H1 (cell line): ENCODE data around the gene TTC36. TPM values are rescaled to one million over a fixed set of nuclear protein-coding genes. Genes with fewer than 3 reads are reported as not detected.

Experiments
- CTCF ChIA-PET: fragments of 300-600 bp; sonication (Branson Sonifier 250); formaldehyde crosslinking; loops from one replicate; lab custom pipeline; 2021; ENCODE audit not compliant: partially characterized antibody; lab: Charles Lee
- POLR2A ChIA-PET: fragments of 300-600 bp; sonication (Branson Sonifier 250); formaldehyde crosslinking; loops from one replicate; lab custom pipeline; 2021; ENCODE audit warnings: inconsistent platforms; ENCODE audit not compliant: partially characterized antibody; lab: Charles Lee
- DNase-seq, 2 experiments: peaks; one replicate each; pipeline versions ENCODE4 v3.0.0 to v3.0.0-alpha.2; 2010 to 2022; ENCODE audit warnings: low spot score in 2 of 2, low read depth in 1 of 2, mixed read lengths in 1 of 2
- FAIRE-seq: peaks from 2 replicates; lab custom pipeline; 2011; peaks lifted over from hg19 to GRCh38; lab: Jason Lieb, UNC
- H2AFZ ChIP-seq: 2 replicates; pipeline ENCODE4 v1.8.1; 2012; ENCODE audit warnings: low read length, inconsistent platforms
- H2AK5ac ChIP-seq: 2 replicates; pipeline ENCODE4 v1.6.1; 2013; ENCODE audit warnings: low read depth, low read length
- H2BK120ac ChIP-seq: replicated peaks from 2 replicates; pipeline ENCODE3; 2013; ENCODE audit warnings: low read depth, low read length, inconsistent platforms
- H2BK12ac ChIP-seq: 2 replicates; pipeline ENCODE4 v1.6.1; 2013; ENCODE audit warnings: low read depth, low read length
- H2BK15ac ChIP-seq: 2 replicates; pipeline ENCODE4 v1.6.1; 2013; ENCODE audit warnings: low read length
- H2BK20ac ChIP-seq: 2 replicates; pipeline ENCODE4 v1.6.1; 2013; ENCODE audit warnings: low read length
- H2BK5ac ChIP-seq: 2 replicates; pipeline ENCODE4 v1.6.1; 2013; ENCODE audit warnings: low read depth, low read length
- H3K14ac ChIP-seq: 2 replicates; pipeline ENCODE4 v1.6.1; 2013; ENCODE audit warnings: inconsistent platforms; ENCODE audit not compliant: insufficient read length
- H3K18ac ChIP-seq: 2 replicates; pipeline ENCODE4 v1.6.1; 2013; ENCODE audit warnings: low read length; ENCODE audit errors: extremely low read depth
- H3K23ac ChIP-seq: 2 replicates; pipeline ENCODE4 v1.6.1; 2013; ENCODE audit warnings: inconsistent platforms; ENCODE audit not compliant: insufficient read length
- H3K23me2 ChIP-seq: 2 replicates; pipeline ENCODE4 v1.6.1; 2013; ENCODE audit warnings: low read depth, low read length
- H3K27ac ChIP-seq: 2 replicates; pipeline ENCODE4 v1.6.1; 2011; ENCODE audit warnings: low read depth, low read length, inconsistent platforms
- H3K27me3 ChIP-seq, 4 experiments: replicated peaks in 1 of 4; 1 replicate in 1 of 4; 2 replicates in 3 of 4; pipeline versions ENCODE4 v1.6.1 to v1.8.1; 2011 to 2013; ENCODE audit warnings: low read length in 3 of 4, mild to moderate bottlenecking in 3 of 4, inconsistent platforms in 2 of 4, mixed read lengths in 2 of 4, moderate library complexity in 1 of 4; ENCODE audit not compliant: control insufficient read depth in 3 of 4, insufficient read depth in 3 of 4; ENCODE audit errors: extremely low read depth in 1 of 4
- H3K36me3 ChIP-seq, 4 experiments: 2 replicates each; pipeline versions ENCODE4 v1.6.1 to v1.8.1; 2011 to 2013; ENCODE audit warnings: mild to moderate bottlenecking in 4 of 4, low read length in 3 of 4, moderate library complexity in 2 of 4, control low read depth in 1 of 4, inconsistent platforms in 1 of 4; ENCODE audit not compliant: insufficient read depth in 4 of 4, control insufficient read depth in 2 of 4
- H3K4ac ChIP-seq: replicated peaks from 2 replicates; pipeline ENCODE3; 2013; ENCODE audit warnings: low read length, low read depth, mixed read lengths, inconsistent platforms; ENCODE audit not compliant: insufficient read length
- H3K4me1 ChIP-seq, 4 experiments: replicated peaks in 1 of 4; 1 replicate in 1 of 4; 2 replicates in 3 of 4; pipeline versions ENCODE4 v1.6.1 to v1.8.1; 2011 to 2013; ENCODE audit warnings: low read length in 3 of 4, inconsistent platforms in 2 of 4, mixed read lengths in 1 of 4; ENCODE audit not compliant: insufficient read depth in 4 of 4, control insufficient read depth in 3 of 4
- H3K4me2 ChIP-seq, 2 experiments: 2 replicates each; pipeline versions ENCODE4 v1.6.1 to v1.8.1; 2011 to 2013; ENCODE audit warnings: low read depth in 2 of 2, low read length in 2 of 2, control low read depth in 1 of 2, inconsistent platforms in 1 of 2, mild to moderate bottlenecking in 1 of 2; ENCODE audit not compliant: insufficient read depth in 1 of 2
- H3K4me3 ChIP-seq, 4 experiments: fragments of 200-600, 300-600 bp in 1 of 4; sonication (generic), shearing (Covaris generic), sonication (Bioruptor Twin) in 1 of 4; 2 replicates each; pipeline versions ENCODE4 v1.5.1 to v1.8.1; 2011 to 2016; ENCODE audit warnings: low read length in 4 of 4, low read depth in 3 of 4, control low read depth in 2 of 4, inconsistent platforms in 2 of 4, mild to moderate bottlenecking in 2 of 4, mixed read lengths in 1 of 4, moderate library complexity in 1 of 4; ENCODE audit not compliant: insufficient read depth in 2 of 4; ENCODE audit errors: extremely low read depth in 1 of 4
- H3K56ac ChIP-seq: replicated peaks from 2 replicates; pipeline ENCODE3; 2013; ENCODE audit warnings: low read depth, mild to moderate bottlenecking, mixed read lengths, low read length, inconsistent platforms; ENCODE audit not compliant: insufficient read length
- H3K79me1 ChIP-seq: 2 replicates; pipeline ENCODE4 v1.6.1; 2013; ENCODE audit warnings: low read depth, low read length, control low read depth
- H3K79me2 ChIP-seq, 2 experiments: 2 replicates each; pipeline versions ENCODE4 v1.6.1 to v1.8.1; 2012 to 2013; ENCODE audit warnings: low read length in 2 of 2, mild to moderate bottlenecking in 2 of 2, inconsistent platforms in 1 of 2; ENCODE audit not compliant: insufficient read depth in 2 of 2, control insufficient read depth in 1 of 2
- H3K9ac ChIP-seq, 4 experiments: replicated peaks in 1 of 4; 1 replicate in 1 of 4; 2 replicates in 3 of 4; pipeline versions ENCODE4 v1.6.1 to v1.8.1; 2011 to 2013; ENCODE audit warnings: low read depth in 3 of 4, low read length in 3 of 4, control low read depth in 2 of 4, mild to moderate bottlenecking in 2 of 4, moderate library complexity in 2 of 4, inconsistent platforms in 1 of 4; ENCODE audit errors: extremely low read depth in 1 of 4
- H3K9me3 ChIP-seq, 2 experiments: 2 replicates each; pipeline versions ENCODE4 v1.6.1 to v1.8.1; 2012 to 2013; ENCODE audit warnings: mild to moderate bottlenecking in 2 of 2, moderate library complexity in 2 of 2, control low read depth in 1 of 2, inconsistent platforms in 1 of 2, low read depth in 1 of 2, low read length in 1 of 2, mixed read lengths in 1 of 2; ENCODE audit not compliant: insufficient read depth in 2 of 2
- H4K20me1 ChIP-seq, 2 experiments: replicated peaks in 1 of 2; 2 replicates each; pipeline versions ENCODE3 to v1.8.1; 2011 to 2013; ENCODE audit warnings: inconsistent platforms in 2 of 2, low read length in 2 of 2, mild to moderate bottlenecking in 1 of 2; ENCODE audit not compliant: insufficient read depth in 2 of 2, control insufficient read depth in 1 of 2
- H4K5ac ChIP-seq: 2 replicates; pipeline ENCODE4 v1.6.1; 2013; ENCODE audit warnings: low read length, low read depth, mixed read lengths, inconsistent platforms; ENCODE audit not compliant: insufficient read length
- H4K8ac ChIP-seq: 2 replicates; pipeline ENCODE4 v1.8.0; 2013; ENCODE audit warnings: mild to moderate bottlenecking, moderate library complexity, low read length, inconsistent platforms; ENCODE audit not compliant: insufficient read depth; ENCODE audit errors: extremely low read depth
- H4K91ac ChIP-seq: replicated peaks from 2 replicates; pipeline ENCODE3; 2013; ENCODE audit warnings: low read length, mixed read lengths, inconsistent platforms; ENCODE audit not compliant: insufficient read length
- CBX8 ChIP-seq: fragments of 300-800, 300-1000 bp; sonication (generic); IDR thresholded peaks from 2 replicates; pipeline ENCODE4 v1.7.1; 2016; ENCODE audit warnings: low read depth, low read length, borderline replicate concordance
- CHD1 ChIP-seq: IDR thresholded peaks from 2 replicates; pipeline ENCODE4 v1.6.1; 2012; ENCODE audit warnings: low read depth, low read length, improper control_type of control experiment
- CTBP2 ChIP-seq: IDR thresholded peaks from 2 replicates; pipeline ENCODE4 v1.7.0; 2011; ENCODE audit warnings: borderline replicate concordance, mild to moderate bottlenecking, moderate library complexity, mixed read lengths, low read length; ENCODE audit not compliant: insufficient read depth, insufficient read length
- EGR1 ChIP-seq: IDR thresholded peaks from 2 replicates; pipeline ENCODE4 v1.6.1; 2011; ENCODE audit warnings: low read depth, low read length, borderline replicate concordance
- NRF1 ChIP-seq: IDR thresholded peaks from 2 replicates; pipeline ENCODE4 v1.6.1; 2011; ENCODE audit warnings: mild to moderate bottlenecking, low read depth, low read length, improper control_type of control experiment
- POLR2AphosphoS5 ChIP-seq: IDR thresholded peaks from 2 replicates; pipeline ENCODE4 v1.6.1; 2011; ENCODE audit warnings: low read depth, low read length
- SIX5 ChIP-seq: IDR thresholded peaks from 2 replicates; pipeline ENCODE4 v1.6.1; 2011; ENCODE audit warnings: mild to moderate bottlenecking, low read depth, low read length
- WGBS, 2 experiments: shearing (Covaris generic) in 1 of 2; methylation state at CpG; one replicate each; pipeline versions ENCODE4 v1.1.6 to v1.1.7; 2013 to 2015; ENCODE audit warnings: low lambda C conversion rate in 2 of 2, mixed read lengths in 2 of 2, inconsistent platforms in 1 of 2, low coverage in 1 of 2, missing lambda C conversion rate in 1 of 2; ENCODE audit not compliant: insufficient replicate concordance in 2 of 2, insufficient coverage in 1 of 2, insufficient read length in 1 of 2; ENCODE audit errors: extremely low coverage in 1 of 2, missing lambda C conversion rate in 1 of 2; 5-methylcytosine and 5-hydroxymethylcytosine counted together
- polyA plus RNA-seq, 7 experiments: library from polyadenylated mRNA; depleted of rRNA in 3 of 7; stranded (reverse) in 5 of 7; unstranded in 2 of 7; fragments of >200 nt in 5 of 7; fragments of 200-250 nt in 2 of 7; gene quantifications; 1 replicate in 5 of 7; 2 replicates in 1 of 7; 4 replicates in 1 of 7; pipeline versions ENCODE4 v1.2.1 to v1.2.3, GENCODE V29; 2011 to 2013; ENCODE audit warnings: missing spikeins in 2 of 7, mixed read lengths in 2 of 7
- total RNA-seq: library from RNA; stranded (reverse); fragmentation: NEBNext Ultra II Directional; extraction: Animal tissue kit (Norgen Biotek cat#: 25700); gene quantifications from 2 replicates; pipeline ENCODE4 v1.2.1, GENCODE V29; 2021

TTC36 gene
- total and polyA plus RNA-seq, 2 of the 8 experiments (the other 6 are each of a cell fraction or from before 2014, with no cell fraction given), result not detected

GRCh38 chr11:118536726-118537125 is 9.5 kb downstream of the TTC36 start:
- H3K4me3 ChIP-seq, result no peak overlapping the region
- no peak overlapping the region for H2BK15ac ChIP-seq
- no peak overlapping the region for H3K56ac ChIP-seq
- H3K4me2 ChIP-seq, result no peak overlapping the region
- H4K5ac ChIP-seq, result no peak overlapping the region
- WGBS, 2 experiments, result 82% methylated on average over 5 of the region's 5 CpGs; no CpG with 5 or more reads in 1 of the 2 experiments
- H2AK5ac ChIP-seq, result no peak overlapping the region
- ChIA-PET CTCF (interaction anchor here (0.6 to 1.1 kb wide), 3 partner anchors 32 to 222 kb away, joined by 3 to 4 read pairs (median 3); no protein-coding TSS in a partner anchor), POLR2A (interaction anchor here (0.6 to 1.0 kb wide), 2 partner anchors 21 to 103 kb away, joined by 3 to 4 read pairs; no protein-coding TSS in a partner anchor)
- H3K14ac ChIP-seq, result no peak overlapping the region
- H3K79me1 ChIP-seq, result 0 out of 2 replicates have a peak, but pooled peaks cover 2% of the 10 kb centered on the region
- peaks cover 0 to 1% of the 10 kb centered on the region in 2 experiments for H4K20me1 ChIP-seq
- no peak overlapping the region for H2BK120ac ChIP-seq
- no peak overlapping the region for H2AFZ ChIP-seq
- H3K23ac ChIP-seq, result no peak overlapping the region
- H2BK12ac ChIP-seq, result no peak overlapping the region
- H3K27ac ChIP-seq, result no peak overlapping the region
- DNase-seq, result no peak
- no peak overlapping the region for H2BK5ac ChIP-seq
- H3K4me1 ChIP-seq, result peaks cover 0 to 4% (median 2%) of the 10 kb centered on the region in 4 experiments; a peak in 4 of 7 replicates
- H3K18ac ChIP-seq, result no peak overlapping the region
- no peaks in the 10 kb centered on the region; a peak in 1 of 8 replicates for H3K36me3 ChIP-seq
- no peaks in the 10 kb centered on the region; the same call in 1 of the 2 replicates for H3K23me2 ChIP-seq
- no peak overlapping the region for H3K4ac ChIP-seq
- H3K27me3 ChIP-seq, result no peaks in the 10 kb centered on the region
- no peak for TF ChIP-seq CTBP2
- no peak for TF ChIP-seq NRF1
- no peak for TF ChIP-seq EGR1
- TF ChIP-seq CBX8, result no peak
- no peak for TF ChIP-seq POLR2AphosphoS5
- no peak for TF ChIP-seq SIX5
- TF ChIP-seq CHD1, result no peak
- H3K9me3 ChIP-seq, result no peaks in the 10 kb centered on the region
- no peak overlapping the region for H4K91ac ChIP-seq
- H3K9ac ChIP-seq, result no peak overlapping the region
- no peak overlapping the region for H4K8ac ChIP-seq
- no peaks in the 10 kb centered on the region for H3K79me2 ChIP-seq
- FAIRE-seq, result no peak
- H2BK20ac ChIP-seq, result no peak overlapping the region
